Peyer's patch (tissue), 4 donors: ENCODE measurements around the gene MAB21L4.

Experiments
- POLR2A ChIP-seq, 2 donors: fragments of 450-650 bp; IDR thresholded peaks; one replicate each; pipeline ENCODE4 v1.5.1; 2017; ENCODE audit warnings: antibody characterized with exemption in 2 of 2, mild to moderate bottlenecking in 2 of 2, moderate library complexity in 2 of 2
- TF ChIP-seq, protein P1 (sequence below), 6 experiments: fragments of 450-650 bp in 4 of 6; fragments of 200-600 bp in 2 of 6; sonication (generic) in 1 of 6; IDR thresholded peaks; one replicate each; pipeline ENCODE4 v1.5.1; 2017 to 2019; ENCODE audit warnings: antibody characterized with exemption in 6 of 6, mild to moderate bottlenecking in 3 of 6, moderate library complexity in 1 of 6

DNA sequence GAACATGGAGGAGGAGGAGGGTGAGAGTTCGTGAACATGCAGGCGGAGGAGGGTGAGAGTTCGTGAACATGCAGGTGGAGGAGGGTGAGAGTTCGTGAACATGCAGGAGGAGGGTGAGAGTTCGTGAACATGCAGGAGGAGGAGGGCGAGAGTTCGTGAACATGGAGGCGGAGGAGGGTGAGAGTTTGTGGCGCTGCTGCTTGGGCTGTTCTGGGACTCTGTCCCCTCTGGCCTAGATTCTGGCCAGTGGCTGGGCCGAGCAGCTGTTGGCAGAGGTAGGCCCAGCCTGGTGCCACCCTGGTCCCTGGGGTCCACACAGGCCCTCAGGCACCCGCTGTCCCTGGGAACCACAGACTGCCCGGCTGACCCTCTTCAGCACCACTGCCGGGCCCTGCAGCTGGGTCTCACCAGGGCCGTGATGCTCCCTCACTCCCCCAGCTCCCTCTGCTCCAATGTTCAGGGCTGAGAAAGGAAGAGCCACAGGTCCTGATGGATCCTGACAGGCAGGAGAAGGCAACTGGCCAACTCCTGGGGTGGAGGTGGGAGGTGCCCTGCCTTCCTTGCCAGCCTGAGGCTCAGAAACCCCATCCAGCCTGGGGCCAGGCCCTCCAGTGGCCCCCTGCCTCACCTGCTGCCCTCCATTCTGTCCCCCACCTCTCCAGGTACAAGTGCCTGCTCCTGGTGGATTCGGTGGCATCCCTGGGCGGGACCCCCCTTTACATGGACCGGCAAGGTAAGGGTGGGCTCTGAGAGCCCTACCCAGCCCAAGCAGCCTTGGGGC lies 23.4 kb downstream of the MAB21L4 start:
- TF ChIP-seq POLR2A (IDR thresholded peaks at IDR 0.05) = no peak
- TF ChIP-seq, protein P1, sequence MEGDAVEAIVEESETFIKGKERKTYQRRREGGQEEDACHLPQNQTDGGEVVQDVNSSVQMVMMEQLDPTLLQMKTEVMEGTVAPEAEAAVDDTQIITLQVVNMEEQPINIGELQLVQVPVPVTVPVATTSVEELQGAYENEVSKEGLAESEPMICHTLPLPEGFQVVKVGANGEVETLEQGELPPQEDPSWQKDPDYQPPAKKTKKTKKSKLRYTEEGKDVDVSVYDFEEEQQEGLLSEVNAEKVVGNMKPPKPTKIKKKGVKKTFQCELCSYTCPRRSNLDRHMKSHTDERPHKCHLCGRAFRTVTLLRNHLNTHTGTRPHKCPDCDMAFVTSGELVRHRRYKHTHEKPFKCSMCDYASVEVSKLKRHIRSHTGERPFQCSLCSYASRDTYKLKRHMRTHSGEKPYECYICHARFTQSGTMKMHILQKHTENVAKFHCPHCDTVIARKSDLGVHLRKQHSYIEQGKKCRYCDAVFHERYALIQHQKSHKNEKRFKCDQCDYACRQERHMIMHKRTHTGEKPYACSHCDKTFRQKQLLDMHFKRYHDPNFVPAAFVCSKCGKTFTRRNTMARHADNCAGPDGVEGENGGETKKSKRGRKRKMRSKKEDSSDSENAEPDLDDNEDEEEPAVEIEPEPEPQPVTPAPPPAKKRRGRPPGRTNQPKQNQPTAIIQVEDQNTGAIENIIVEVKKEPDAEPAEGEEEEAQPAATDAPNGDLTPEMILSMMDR (IDR thresholded peaks at IDR 0.05) = no peak
